ENCODE results near the gene RBBP5. TPM values are rescaled to one million over a fixed set of nuclear protein-coding genes. Genes with fewer than 3 reads are reported as not detected.

RBBP5 gene
- total RNA-seq, 2 donors from 2014 or later = 15.0 to 15.1 TPM

DNA sequence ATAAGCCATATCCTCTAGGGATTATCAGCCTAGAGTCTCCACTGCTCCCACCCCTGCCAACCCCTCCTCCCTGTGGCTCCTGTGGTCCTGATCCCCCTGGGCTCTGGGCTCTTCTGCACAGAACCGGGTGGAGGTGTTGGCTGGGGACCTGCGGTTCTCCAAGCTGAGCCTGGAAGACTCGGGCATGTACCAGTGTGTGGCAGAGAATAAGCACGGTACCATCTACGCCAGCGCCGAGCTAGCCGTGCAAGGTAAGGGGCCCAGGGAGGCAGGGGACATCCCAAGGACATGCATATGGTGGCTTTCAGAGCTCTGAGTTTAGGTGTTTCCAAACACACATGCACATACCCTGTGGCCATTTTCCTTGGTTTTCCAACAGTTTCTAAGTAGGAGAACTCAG lies 59.5 kb downstream of the RBBP5 start:
- no peak for TF ChIP-seq POLR2AphosphoS5 (IDR thresholded peaks at IDR 0.05)
- TF ChIP-seq, protein P1, sequence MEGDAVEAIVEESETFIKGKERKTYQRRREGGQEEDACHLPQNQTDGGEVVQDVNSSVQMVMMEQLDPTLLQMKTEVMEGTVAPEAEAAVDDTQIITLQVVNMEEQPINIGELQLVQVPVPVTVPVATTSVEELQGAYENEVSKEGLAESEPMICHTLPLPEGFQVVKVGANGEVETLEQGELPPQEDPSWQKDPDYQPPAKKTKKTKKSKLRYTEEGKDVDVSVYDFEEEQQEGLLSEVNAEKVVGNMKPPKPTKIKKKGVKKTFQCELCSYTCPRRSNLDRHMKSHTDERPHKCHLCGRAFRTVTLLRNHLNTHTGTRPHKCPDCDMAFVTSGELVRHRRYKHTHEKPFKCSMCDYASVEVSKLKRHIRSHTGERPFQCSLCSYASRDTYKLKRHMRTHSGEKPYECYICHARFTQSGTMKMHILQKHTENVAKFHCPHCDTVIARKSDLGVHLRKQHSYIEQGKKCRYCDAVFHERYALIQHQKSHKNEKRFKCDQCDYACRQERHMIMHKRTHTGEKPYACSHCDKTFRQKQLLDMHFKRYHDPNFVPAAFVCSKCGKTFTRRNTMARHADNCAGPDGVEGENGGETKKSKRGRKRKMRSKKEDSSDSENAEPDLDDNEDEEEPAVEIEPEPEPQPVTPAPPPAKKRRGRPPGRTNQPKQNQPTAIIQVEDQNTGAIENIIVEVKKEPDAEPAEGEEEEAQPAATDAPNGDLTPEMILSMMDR (IDR thresholded peaks at IDR 0.05) = no peak
- no peak for TF ChIP-seq POLR2A (IDR thresholded peaks at IDR 0.05)
- Histone ChIP-seq H3K36me3 (no peaks in the 10 kb centered on the region), H3K27ac (no peak overlapping the region), H3K27me3 (replicated peaks; ENCODE audit: insufficient read depth) (no peaks in the 10 kb centered on the region), H3K4me1 (replicated peaks) (no peaks in the 10 kb centered on the region), H3K9me3 (no peaks in the 10 kb centered on the region), H3K4me3 (no peak overlapping the region)
- 89% methylated on average over 8 of the region's 8 CpGs for WGBS
- no peak for DNase-seq (ENCODE audit: low spot score)
- intact Hi-C loops (cut with DNase I) = loop anchor here (2.0 to 10.0 kb wide), 2 partner anchors 74 to 258 kb away; no protein-coding TSS in a partner anchor

DNA sequence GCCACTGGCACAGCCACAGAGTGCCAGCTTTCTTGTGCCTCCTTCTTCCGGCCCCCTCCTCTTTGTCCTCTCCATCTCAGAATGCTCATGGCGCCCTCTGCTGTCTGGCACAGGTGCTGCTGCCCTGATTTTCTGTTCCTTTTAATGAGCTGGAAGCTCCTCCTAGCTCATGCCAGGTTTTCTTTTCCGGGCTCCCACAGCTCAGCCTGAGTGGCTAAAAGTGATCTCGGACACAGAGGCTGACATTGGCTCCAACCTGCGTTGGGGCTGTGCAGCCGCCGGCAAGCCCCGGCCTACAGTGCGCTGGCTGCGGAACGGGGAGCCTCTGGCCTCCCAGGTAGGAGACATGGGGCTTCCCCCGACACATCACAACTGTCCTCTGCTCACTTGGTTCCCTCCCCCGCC lies 60.1 kb downstream of the RBBP5 start:
- Histone ChIP-seq H3K9me3 (no peaks in the 10 kb centered on the region), H3K27me3 (replicated peaks; ENCODE audit: insufficient read depth) (no peaks in the 10 kb centered on the region), H3K27ac (no peak overlapping the region), H3K4me3 (no peak overlapping the region), H3K36me3 (no peaks in the 10 kb centered on the region), H3K4me1 (replicated peaks) (no peaks in the 10 kb centered on the region)
- TF ChIP-seq POLR2AphosphoS5 (IDR thresholded peaks at IDR 0.05) (no peak), POLR2A (IDR thresholded peaks at IDR 0.05) (no peak)
- TF ChIP-seq, protein P1 (IDR thresholded peaks at IDR 0.05) = peak; percentile 67 to 91 (median 88)
- peak; percentile 63 for DNase-seq (ENCODE audit: low spot score)
- intact Hi-C loops (cut with DNase I) = loop anchor here (2.0 to 10.0 kb wide), 2 partner anchors 73 to 257 kb away; no protein-coding TSS in a partner anchor
- 23% methylated on average over 13 of the region's 13 CpGs for whole genome bisulfite sequencing

DNA sequence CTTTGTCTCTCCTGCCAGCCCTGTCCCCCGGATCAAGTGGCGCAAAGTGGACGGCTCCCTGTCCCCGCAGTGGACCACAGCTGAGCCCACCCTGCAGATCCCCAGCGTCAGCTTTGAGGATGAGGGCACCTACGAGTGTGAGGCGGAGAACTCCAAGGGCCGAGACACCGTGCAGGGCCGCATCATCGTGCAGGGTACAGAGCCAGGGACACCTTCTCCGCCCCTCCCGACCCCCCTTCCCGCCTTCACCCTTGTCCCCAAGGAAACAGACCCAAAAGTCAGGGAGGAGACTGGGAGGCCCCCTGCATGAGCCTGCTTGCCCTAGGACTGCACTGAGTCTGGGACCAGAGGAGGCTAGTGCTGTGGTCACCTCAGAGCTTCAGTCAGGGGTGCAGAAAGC lies 60.6 kb downstream of the RBBP5 start:
- DNase-seq (ENCODE audit: low spot score) = no peak
- H3K27me3 ChIP-seq (replicated peaks; ENCODE audit: insufficient read depth) = no peaks in the 10 kb centered on the region
- TF ChIP-seq POLR2A (IDR thresholded peaks at IDR 0.05) (no peak), POLR2AphosphoS5 (IDR thresholded peaks at IDR 0.05) (no peak)
- TF ChIP-seq, protein P1 (IDR thresholded peaks at IDR 0.05) = no peak
- intact Hi-C loops (cut with DNase I) = loop anchor here (10.0 kb wide), 1 partner anchor 256 kb away; no protein-coding TSS in a partner anchor
- H3K27ac ChIP-seq = no peak overlapping the region
- H3K4me1 ChIP-seq (replicated peaks) = no peaks in the 10 kb centered on the region
- H3K4me3 ChIP-seq = no peak overlapping the region
- WGBS = 77% methylated on average over 14 of the region's 14 CpGs
- no peaks in the 10 kb centered on the region for H3K9me3 ChIP-seq
- H3K36me3 ChIP-seq = no peaks in the 10 kb centered on the region

DNA sequence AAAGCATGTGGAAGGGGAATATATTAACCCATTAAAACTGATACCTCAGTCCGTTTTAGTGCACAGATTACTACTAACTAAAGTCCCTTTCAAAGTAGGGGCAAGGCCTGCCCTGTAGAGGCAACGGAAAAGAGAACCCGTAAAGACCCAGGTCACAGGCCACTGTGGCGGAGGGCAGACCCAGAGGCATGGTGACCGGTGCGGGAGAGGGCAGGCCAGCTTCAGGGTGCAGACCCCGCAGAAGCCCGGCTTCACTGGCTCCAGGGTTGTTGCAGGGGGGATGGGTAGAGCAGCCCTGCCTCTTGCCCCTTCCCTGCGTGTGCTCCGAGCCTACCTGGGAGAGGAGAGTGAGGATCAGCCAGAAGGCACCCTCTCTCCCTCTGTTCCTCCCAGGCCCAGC lies 61.0 kb downstream of the RBBP5 start:
- H3K36me3 ChIP-seq = no peaks in the 10 kb centered on the region
- H3K4me1 ChIP-seq (replicated peaks) = no peaks in the 10 kb centered on the region
- 94% methylated on average over 10 of the region's 10 CpGs for WGBS
- intact Hi-C loops (cut with DNase I) = loop anchor here (10.0 kb wide), 1 partner anchor 256 kb away; no protein-coding TSS in a partner anchor
- no peak for DNase-seq (ENCODE audit: low spot score)
- H3K9me3 ChIP-seq = no peaks in the 10 kb centered on the region
- no peak for TF ChIP-seq POLR2AphosphoS5 (IDR thresholded peaks at IDR 0.05)
- no peak for TF ChIP-seq POLR2A (IDR thresholded peaks at IDR 0.05)
- TF ChIP-seq, protein P1 (IDR thresholded peaks at IDR 0.05) = no peak
- no peaks in the 10 kb centered on the region for H3K27me3 ChIP-seq (replicated peaks; ENCODE audit: insufficient read depth)
- no peak overlapping the region for H3K27ac ChIP-seq
- no peak overlapping the region for H3K4me3 ChIP-seq

DNA sequence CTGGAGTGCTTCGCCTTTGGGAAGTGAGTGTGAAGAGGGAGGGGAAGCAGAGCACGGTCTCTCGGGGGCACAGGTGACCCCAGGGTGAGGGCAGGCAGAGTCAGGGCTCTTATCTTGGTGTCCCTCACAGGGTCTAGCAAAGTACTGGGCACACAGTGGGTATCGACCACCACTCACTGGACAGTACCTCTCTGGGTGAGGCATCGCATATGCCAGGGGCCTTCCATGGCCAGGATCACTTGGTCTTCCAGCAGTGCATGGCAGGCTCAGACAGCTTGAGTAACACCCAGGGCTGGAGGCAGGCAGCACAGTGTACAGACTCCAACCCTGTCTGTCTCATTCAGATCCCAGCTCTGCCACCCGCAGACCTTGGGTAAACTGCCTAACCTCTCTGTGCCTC lies 62.1 kb downstream of the RBBP5 start:
- H3K36me3 ChIP-seq = no peaks in the 10 kb centered on the region
- H3K4me1 ChIP-seq (replicated peaks) = no peaks in the 10 kb centered on the region
- no peak overlapping the region for H3K27ac ChIP-seq
- WGBS = 89% methylated on average over 6 of the region's 6 CpGs
- DNase-seq (ENCODE audit: low spot score) = no peak
- H3K4me3 ChIP-seq = no peak overlapping the region
- TF ChIP-seq POLR2AphosphoS5 (IDR thresholded peaks at IDR 0.05) (no peak), POLR2A (IDR thresholded peaks at IDR 0.05) (no peak)
- TF ChIP-seq, protein P1 (IDR thresholded peaks at IDR 0.05) = no peak
- intact Hi-C loops (cut with DNase I) = loop anchor here (10.0 kb wide), 1 partner anchor 255 kb away; no protein-coding TSS in a partner anchor
- no peaks in the 10 kb centered on the region for H3K9me3 ChIP-seq
- no peaks in the 10 kb centered on the region for H3K27me3 ChIP-seq (replicated peaks; ENCODE audit: insufficient read depth)

All from prostate gland (tissue), 2 donors.